HepG2 (cell line): ENCODE results near the gene GABRR2.

Experiments
- CTCF ChIP-seq: sonication (generic); formaldehyde crosslinking; IDR thresholded peaks from 2 replicates; pipeline ENCODE4 v1.5.0; 2020; ENCODE audit warnings: mild to moderate bottlenecking, missing genetic modification reagents, moderate library complexity
- ESRRA ChIP-seq: sonication (generic); formaldehyde crosslinking; IDR thresholded peaks from 2 replicates; pipeline ENCODE4 v1.5.1; 2020; ENCODE audit warnings: mild to moderate bottlenecking, low read depth, missing genetic modification reagents
- KLF9 ChIP-seq: IDR thresholded peaks from 2 replicates; pipeline ENCODE4 v1.6.1; 2016; ENCODE audit warnings: low read depth
- MXI1 ChIP-seq: IDR thresholded peaks from 3 replicates; pipeline ENCODE4 v1.6.1; 2012; ENCODE audit warnings: low read depth, low read length, inconsistent platforms, borderline replicate concordance
- ZMYM4 ChIP-seq: sonication (generic); formaldehyde crosslinking; IDR thresholded peaks from 2 replicates; pipeline ENCODE4 v1.8.1; 2023; ENCODE audit warnings: mild to moderate bottlenecking, missing genetic modification reagents

GRCh38 chr6:89242574-89243330 is 72.3 kb downstream of the GABRR2 start:
- no peak for TF ChIP-seq KLF9
- peak; percentile 77 for TF ChIP-seq CTCF (CRISPR knock-in tag)
- TF ChIP-seq ZMYM4 (CRISPR knock-in tag): no peak
- TF ChIP-seq MXI1: no peak
- no peak for TF ChIP-seq ESRRA (CRISPR knock-in tag)
